HG02571 (cell line): ENCODE data around the gene MORC4.

Experiments
- ATAC-seq: cut with Tn5 transposase; IDR thresholded peaks from one replicate; pipeline ENCODE4 v1.9.1; 2021; ENCODE audit warnings: mild to moderate bottlenecking, moderate library complexity; ENCODE audit not compliant: unreplicated experiment

MORC4 gene

GRCh38 chrX:106917830-106918500 is 82.0 kb downstream of the MORC4 start:
- no peak for ATAC-seq

- no peak for ATAC-seq
Measured at GRCh38 chrX:106912864-106913263, 87.1 kb downstream of the MORC4 start.

DNA sequence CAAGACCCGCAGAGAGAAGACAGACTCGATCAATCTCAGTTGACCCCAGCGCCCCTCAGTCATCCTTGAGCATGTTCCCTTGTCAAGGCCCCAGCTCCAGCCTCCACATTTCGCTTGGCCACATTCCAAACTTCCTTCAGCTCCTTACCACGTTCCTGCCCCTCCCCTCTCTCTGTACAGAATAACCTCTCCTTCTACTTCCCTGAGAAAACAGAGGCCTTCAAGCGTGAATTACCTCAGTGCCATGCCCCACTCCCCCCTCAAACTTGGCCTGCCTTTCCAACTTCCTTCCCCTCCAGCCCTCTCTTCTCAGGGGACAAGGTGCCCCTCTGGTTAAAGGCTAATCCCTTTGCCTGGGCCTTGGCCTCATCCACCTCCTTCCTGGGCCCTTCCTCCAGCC is 93.7 kb downstream of the MORC4 start:
- ATAC-seq: no peak

DNA sequence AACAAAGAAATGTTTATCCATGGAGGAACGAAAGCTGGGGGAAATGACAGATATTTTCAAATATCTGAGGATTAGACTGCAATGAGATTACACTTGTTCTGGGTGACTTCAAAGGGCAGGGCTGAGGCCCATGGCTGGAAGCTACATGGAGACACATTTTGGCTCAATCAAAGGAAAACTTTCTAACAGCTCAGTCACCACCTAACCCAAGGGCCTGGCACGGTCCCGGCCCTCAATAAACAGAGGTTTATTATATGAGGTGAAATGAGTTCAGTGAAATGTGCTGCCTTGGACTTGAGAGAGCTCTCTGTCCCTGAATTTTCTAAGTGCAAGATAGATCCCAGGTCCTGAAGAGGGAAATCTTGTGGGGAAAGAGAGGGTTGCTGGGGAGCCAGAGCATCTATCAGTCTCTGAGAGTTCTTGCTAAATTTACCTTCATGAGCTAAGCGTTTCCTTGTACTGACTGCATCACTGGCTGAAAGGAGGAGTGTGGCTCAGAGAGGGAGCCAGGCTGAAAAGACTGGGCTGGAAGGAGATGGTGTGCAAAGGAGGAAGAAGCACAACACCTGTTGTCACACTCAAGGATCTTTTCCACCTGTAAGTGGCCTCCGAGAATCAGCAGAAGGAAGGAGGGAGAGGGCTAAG is 94.8 kb downstream of the MORC4 start:
- ATAC-seq: no peak

DNA sequence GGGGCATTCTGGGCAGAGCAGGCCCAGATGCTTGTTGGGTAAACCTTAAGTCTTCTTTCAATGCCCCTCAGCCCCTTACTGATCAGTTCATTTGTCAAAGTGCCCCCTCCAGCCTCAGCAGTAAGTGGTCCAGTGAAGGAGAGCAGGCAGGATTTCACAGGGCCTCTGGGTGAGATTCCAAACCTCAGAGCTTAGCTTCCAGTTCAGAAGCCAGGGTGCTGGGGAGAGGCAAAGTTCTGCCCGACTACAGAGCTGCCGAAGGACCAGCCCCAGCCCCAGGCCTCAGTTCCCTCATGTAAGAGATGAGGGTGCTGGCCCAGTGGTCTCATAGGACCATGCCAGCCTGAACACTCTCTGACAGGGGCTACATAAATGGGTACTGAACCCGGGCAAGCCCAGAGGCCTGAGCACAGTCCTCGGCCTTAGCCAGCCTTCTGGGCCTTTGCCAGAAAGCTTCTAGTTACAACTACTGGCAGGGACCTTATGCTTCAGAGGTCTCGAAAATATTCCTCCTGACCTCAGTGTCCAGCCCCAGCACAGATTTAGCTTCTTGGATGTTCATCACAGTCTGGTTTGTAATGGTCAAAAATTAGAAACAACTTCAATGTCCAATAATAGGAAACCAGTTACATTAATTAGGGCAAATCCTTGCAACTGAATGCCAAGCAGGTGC is 96.0 kb downstream of the MORC4 start:
- no peak for ATAC-seq

GRCh38 chrX:106903291-106903824 is 96.7 kb downstream of the MORC4 start, which contains the start of gene RIPPLY1:
RIPPLY1 (minus strand) TSS chrX:106903341; CDS start chrX:106903287, 54 bp downstream.
- no peak for ATAC-seq

GRCh38 chrX:106902684-106903083 is 97.3 kb downstream of the MORC4 start:
- no peak for ATAC-seq

- no peak for ATAC-seq
Measured at GRCh38 chrX:106901781-106902219, 98.2 kb downstream of the MORC4 start.

DNA sequence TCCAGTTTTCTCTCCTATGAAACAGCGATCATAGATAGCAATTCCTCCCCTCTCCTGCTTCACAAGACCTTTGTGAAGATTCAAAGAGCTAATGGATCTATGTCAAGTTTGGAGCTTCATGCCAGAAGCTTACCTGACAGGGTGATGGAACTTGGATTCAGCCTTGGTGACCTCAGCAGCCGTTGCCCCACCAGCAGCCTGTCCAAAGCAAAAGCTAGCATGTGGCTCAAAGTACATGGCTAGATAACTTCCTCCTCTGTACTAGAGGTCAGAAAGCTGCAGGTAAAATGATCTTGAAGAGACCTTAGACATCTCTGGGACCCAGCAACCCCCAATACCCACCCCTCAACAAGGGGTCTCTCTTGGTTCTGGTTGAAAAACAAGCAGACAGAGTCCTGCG is 98.7 kb downstream of the MORC4 start:
- no peak for ATAC-seq

DNA sequence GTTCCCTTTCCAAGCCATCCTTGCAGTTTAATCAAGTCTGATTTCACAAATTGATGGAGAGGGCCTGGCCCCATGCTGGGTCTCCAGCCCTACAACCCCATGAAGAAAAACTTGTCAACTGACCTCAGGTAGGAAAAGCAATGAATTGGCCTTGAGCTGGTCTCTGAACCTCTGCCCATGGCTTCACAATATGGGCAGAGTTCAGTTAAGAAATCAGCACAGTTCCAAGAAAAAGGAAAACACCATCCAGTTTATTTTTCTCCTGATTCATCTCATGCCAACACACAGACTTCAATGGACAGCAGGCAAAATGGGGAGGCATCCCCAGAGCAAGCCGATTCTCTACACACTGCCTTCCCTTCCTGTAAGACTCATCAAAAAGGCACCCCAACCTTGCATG is 100.2 kb downstream of the MORC4 start:
- no peak for ATAC-seq

DNA sequence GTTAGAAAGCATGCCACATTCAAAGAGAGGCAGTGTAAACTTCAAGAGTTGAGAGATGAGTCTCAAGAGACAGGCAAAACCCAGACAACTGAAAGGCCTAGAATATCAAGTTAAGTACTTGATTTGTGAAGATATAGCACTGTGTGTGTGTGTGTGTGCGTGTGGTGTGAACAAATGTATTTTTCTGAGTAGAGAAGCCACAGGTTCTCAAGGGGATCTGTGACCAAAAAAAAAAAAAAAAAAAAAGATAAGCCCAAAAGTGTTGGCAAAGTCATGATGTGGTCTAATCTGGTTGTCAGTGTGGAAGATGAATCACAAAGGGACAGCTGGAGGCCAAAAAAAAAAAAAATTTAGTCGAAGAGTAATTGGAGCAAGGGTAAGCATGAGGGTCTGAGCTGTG is 100.7 kb downstream of the MORC4 start:
- ATAC-seq: no peak

DNA sequence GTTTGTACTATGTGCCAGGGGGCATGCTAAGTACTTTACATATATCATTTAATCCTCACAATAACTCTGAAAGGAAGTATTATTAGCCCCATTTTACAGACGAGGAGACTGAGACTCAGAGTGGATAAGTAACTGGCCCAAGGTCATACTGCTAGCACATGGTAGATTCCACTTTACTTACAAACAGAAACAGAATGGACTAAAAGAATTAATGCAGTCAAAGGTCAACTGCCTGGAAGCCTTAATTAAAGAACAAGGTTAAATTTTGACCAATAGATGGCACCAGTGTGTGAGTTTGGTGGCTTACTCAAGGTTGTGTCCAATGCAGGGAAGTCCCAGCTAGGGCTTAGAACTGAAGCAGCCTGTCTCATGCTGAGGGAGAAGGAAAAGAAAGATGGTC is 101.5 kb downstream of the MORC4 start:
- ATAC-seq: peak; percentile 62

- no peak for ATAC-seq
Measured at GRCh38 chrX:106897259-106897658, 102.8 kb downstream of the MORC4 start.

DNA sequence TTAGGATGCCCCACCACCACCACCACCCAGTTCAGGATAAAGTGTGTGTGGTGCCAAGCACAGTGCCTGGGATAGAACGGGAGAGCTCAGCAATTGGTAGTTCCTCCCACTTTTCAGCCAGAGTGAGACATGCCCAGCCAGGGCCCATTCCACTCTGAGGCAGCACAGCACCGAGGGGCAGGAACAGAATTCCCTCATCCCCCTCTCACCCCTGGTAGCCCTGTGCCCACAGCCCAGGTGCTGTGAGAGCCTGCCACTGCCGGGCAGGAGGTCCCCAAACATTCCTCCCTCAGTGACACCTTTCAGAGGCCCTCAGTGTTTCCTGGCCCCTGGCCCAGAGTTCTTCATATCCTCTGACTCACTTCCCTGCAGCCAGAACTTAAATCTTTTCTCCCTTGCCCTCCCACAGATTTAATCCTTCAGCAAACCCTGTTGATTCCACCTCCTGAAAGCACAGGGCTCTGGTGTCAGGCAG is 105.0 kb downstream of the MORC4 start:
- ATAC-seq: no peak

DNA sequence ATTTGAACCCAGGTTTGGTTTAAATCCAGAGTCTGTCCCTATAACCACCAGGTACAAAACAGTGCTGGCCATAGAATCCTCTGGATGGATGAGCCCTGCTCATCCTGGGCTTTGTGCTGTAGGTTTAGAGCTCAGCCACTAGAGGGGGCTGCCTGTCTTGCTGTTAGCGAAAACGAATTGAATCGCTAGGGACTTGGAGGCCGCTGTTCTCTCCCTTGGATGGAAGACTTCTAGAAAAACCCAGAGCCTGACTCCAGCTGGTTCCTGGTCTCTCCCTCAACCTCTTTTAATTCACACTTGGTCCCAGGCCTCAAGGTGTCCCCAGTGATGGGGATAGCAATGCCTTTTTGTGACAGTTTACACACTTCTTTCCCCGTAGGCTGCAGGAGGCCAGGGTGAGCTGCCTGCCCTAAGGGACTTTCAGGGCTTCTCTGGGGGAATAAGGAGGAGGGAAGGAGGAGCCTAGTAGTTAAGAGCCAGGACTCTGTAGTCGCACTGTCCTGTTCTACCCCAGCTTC is 105.6 kb downstream of the MORC4 start:
- ATAC-seq: no peak

- ATAC-seq: no peak
Measured at GRCh38 chrX:106891762-106892460, 108.1 kb downstream of the MORC4 start.
